ENCODE results near the gene TMEM14A. TPM values are rescaled to one million over a fixed set of nuclear protein-coding genes. Genes with fewer than 3 reads are reported as not detected.

TMEM14A gene
- total RNA-seq, 1 donor from 2014 or later, result 37.3 TPM

DNA sequence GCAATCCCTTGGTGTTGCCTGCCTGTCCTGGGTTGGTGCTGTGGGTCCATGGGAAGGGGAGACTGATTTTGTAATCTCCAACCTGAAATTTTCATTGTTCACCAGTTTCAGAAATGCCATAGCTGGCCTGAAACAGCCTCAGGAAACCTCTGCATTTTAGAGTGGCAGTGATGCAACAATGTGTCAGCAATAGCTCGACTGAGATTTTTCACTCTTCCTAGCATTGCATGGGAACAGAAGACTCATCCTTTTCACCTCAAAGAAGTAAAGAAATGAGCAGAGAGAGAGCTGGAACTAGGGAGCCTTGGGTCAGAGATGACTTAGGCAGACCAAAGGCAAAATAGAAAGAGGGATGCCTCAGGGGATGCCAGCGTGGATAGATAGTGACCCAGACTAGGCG, 23.7 kb upstream of the TMEM14A start:
- TF ChIP-seq, protein P1, sequence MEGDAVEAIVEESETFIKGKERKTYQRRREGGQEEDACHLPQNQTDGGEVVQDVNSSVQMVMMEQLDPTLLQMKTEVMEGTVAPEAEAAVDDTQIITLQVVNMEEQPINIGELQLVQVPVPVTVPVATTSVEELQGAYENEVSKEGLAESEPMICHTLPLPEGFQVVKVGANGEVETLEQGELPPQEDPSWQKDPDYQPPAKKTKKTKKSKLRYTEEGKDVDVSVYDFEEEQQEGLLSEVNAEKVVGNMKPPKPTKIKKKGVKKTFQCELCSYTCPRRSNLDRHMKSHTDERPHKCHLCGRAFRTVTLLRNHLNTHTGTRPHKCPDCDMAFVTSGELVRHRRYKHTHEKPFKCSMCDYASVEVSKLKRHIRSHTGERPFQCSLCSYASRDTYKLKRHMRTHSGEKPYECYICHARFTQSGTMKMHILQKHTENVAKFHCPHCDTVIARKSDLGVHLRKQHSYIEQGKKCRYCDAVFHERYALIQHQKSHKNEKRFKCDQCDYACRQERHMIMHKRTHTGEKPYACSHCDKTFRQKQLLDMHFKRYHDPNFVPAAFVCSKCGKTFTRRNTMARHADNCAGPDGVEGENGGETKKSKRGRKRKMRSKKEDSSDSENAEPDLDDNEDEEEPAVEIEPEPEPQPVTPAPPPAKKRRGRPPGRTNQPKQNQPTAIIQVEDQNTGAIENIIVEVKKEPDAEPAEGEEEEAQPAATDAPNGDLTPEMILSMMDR (conservative IDR thresholded peaks at IDR 0.05), result no peak
- Mint-ChIP-seq H3K27me3 (peaks cover 11% of the 10 kb centered on the region), H3K36me3 (no peaks in the 10 kb centered on the region), H3K4me3 (no peak overlapping the region), H3K4me1 (ENCODE audit: unreplicated experiment) (peaks cover 22% of the 10 kb centered on the region), H3K27ac (no peak overlapping the region), H3K9me3 (peaks cover 6% of the 10 kb centered on the region)
- DNase-seq (ENCODE audit: extremely low spot score, unreplicated experiment), result no peak

GRCh38 chr6:52649536-52650160, 21.3 kb upstream of the TMEM14A start:
- Mint-ChIP-seq H3K9me3 (no peaks in the 10 kb centered on the region), H3K27me3 (peaks cover 11% of the 10 kb centered on the region), H3K4me1 (ENCODE audit: unreplicated experiment) (peaks cover 19% of the 10 kb centered on the region), H3K4me3 (no peak overlapping the region), H3K36me3 (no peaks in the 10 kb centered on the region), H3K27ac (no peak overlapping the region)
- TF ChIP-seq, protein P1 (conservative IDR thresholded peaks at IDR 0.05), result no peak
- no peak for DNase-seq (ENCODE audit: extremely low spot score, unreplicated experiment)

DNA sequence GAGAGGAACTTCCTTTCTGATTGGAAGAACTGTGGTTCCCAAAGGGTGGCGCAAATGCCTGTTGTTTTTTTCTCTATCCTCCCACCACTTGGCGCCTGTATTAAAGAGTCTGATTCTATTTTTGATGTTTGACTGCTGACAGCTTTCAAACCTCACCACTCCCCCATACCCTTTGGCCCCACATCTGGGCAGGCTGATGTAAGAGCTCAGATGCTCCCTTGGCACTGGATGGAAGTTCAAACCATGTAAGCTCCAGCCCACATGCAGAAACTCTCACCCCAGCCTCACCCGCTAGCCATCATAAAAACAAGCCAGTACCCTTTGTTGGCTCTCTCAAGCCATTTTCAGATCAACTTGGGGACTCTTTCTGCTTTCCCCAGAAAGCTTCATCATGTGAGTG, 20.0 kb upstream of the TMEM14A start:
- Mint-ChIP-seq H3K4me1 (ENCODE audit: unreplicated experiment) (peaks cover 19% of the 10 kb centered on the region), H3K27me3 (peaks cover 11% of the 10 kb centered on the region), H3K9me3 (no peaks in the 10 kb centered on the region), H3K4me3 (no peak overlapping the region), H3K27ac (no peak overlapping the region), H3K36me3 (no peaks in the 10 kb centered on the region)
- no peak for DNase-seq (ENCODE audit: extremely low spot score, unreplicated experiment)
- TF ChIP-seq, protein P1 (conservative IDR thresholded peaks at IDR 0.05), result no peak

DNA sequence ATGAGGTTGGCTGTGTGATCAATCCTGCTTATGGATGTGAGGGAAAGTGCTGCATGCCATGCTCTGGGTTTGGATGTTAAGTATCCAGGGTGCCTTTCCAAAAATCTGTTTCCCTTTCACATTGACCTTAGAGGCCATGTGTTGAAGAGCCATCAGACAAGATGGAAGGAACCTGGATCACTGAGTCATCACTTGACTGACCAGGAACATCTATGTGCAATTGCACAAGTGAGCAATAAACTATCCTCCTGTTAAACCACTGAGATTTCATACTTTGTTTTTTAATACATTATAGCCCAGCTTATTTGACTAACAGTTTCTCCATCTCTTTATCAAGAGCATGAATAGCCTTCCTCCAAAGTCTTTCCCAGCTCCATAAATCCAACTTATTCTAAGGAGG, 17.8 kb upstream of the TMEM14A start:
- DNase-seq (ENCODE audit: extremely low spot score, unreplicated experiment), result no peak
- Mint-ChIP-seq H3K27ac (no peak overlapping the region), H3K27me3 (peaks cover 11% of the 10 kb centered on the region), H3K9me3 (no peaks in the 10 kb centered on the region), H3K36me3 (no peaks in the 10 kb centered on the region), H3K4me3 (no peak overlapping the region), H3K4me1 (ENCODE audit: unreplicated experiment) (peaks cover 16% of the 10 kb centered on the region)
- TF ChIP-seq, protein P1 (conservative IDR thresholded peaks at IDR 0.05), result no peak

DNA sequence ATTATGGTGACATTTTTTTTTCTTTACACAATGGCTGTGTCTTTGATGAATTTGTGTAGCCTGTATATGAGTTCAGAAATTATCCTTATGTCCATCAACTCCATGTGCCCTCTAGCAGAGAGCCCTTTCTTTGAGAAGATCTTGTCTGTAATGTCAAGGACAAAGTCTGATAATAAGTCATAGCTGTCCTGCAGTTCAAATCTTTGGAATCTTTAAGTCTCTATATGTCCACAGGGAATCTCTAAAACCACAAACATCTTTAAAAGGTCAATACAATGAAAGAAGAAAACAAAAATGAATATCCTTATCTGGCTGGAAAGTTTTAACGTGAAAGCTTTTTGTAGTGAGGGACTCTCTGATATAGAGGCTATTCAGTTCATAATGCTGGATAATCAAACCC, 16.9 kb upstream of the TMEM14A start:
- no peaks in the 10 kb centered on the region for H3K36me3 Mint-ChIP-seq
- H3K9me3 Mint-ChIP-seq, result no peaks in the 10 kb centered on the region
- H3K4me1 Mint-ChIP-seq (ENCODE audit: unreplicated experiment), result peaks cover 10% of the 10 kb centered on the region
- no peak overlapping the region for H3K4me3 Mint-ChIP-seq
- H3K27me3 Mint-ChIP-seq, result peaks cover 11% of the 10 kb centered on the region
- TF ChIP-seq, protein P1 (conservative IDR thresholded peaks at IDR 0.05), result no peak
- no peak for DNase-seq (ENCODE audit: extremely low spot score, unreplicated experiment)
- no peak overlapping the region for H3K27ac Mint-ChIP-seq

Measured in type B pancreatic cell (in vitro differentiated cells).